Psoas muscle (tissue), 8 donors: Measurements from ENCODE around the gene XIRP2. TPM values are rescaled to one million over a fixed set of nuclear protein-coding genes. Genes with fewer than 3 reads are reported as not detected.

Experiments
- ATAC-seq, 4 donors: fragments of 200-7000 bp; cut with Tn5 transposase; one replicate each; pipeline ENCODE4 v1.9.1; 2020; ENCODE audit warnings: moderate library complexity in 3 of 4, mild to moderate bottlenecking in 2 of 4
- DNase-seq, 2 donors: peaks; one replicate each; pipeline ENCODE4 v3.0.0-alpha.2; 2020
- H3K27ac ChIP-seq: fragments of 200-600 bp; one replicate; pipeline ENCODE4 v1.8.0; 2022
- H3K27me3 ChIP-seq, 3 donors: fragments of 200-600 bp in 1 of 3; one replicate each; pipeline versions ENCODE4 v1.6.1 to v1.8.0; 2013 to 2022; ENCODE audit warnings: low read length in 2 of 3, mild to moderate bottlenecking in 2 of 3, moderate library complexity in 1 of 3; ENCODE audit not compliant: insufficient read depth in 3 of 3
- H3K36me3 ChIP-seq, 2 donors: fragments of 200-600 bp in 1 of 2; one replicate each; pipeline versions ENCODE4 v1.6.1 to v1.8.0; 2013 to 2022; ENCODE audit warnings: low read depth in 1 of 2, mild to moderate bottlenecking in 1 of 2, moderate library complexity in 1 of 2; ENCODE audit not compliant: insufficient read depth in 1 of 2
- H3K4me1 ChIP-seq: fragments of 200-600 bp; one replicate; pipeline ENCODE4 v1.8.0; 2022
- H3K4me3 ChIP-seq: fragments of 200-600 bp; one replicate; pipeline ENCODE4 v1.8.0; 2022; ENCODE audit warnings: mild to moderate bottlenecking
- H3K9me3 ChIP-seq: fragments of 200-600 bp; one replicate; pipeline ENCODE4 v1.8.0; 2022
- CTCF ChIP-seq: fragments of 200-600 bp; IDR thresholded peaks from one replicate; pipeline ENCODE4 v1.8.0; 2022; ENCODE audit warnings: antibody characterized with exemption
- WGBS, 3 donors: extraction: QIAGEN DNeasy Blood & Tissue Kit; methylation state at CpG; one replicate each; pipeline versions ENCODE4 v1.1.6 to v1.1.7; 2013; 5-methylcytosine and 5-hydroxymethylcytosine counted together
- intact Hi-C, 2 donors: fragments of 100-400 bp; cut with DNase I; formaldehyde crosslinking; loops; one replicate each; pipeline versions ENCODE4 v1.11.0 to v1.14.2; 2022
- polyA plus RNA-seq, 3 donors: library from polyadenylated mRNA; stranded (reverse); fragments of 200-250 nt; gene quantifications; one replicate each; pipeline ENCODE4 v1.2.3, GENCODE V29; 2013
- total RNA-seq, 4 donors: library from RNA; stranded (reverse); fragmentation: NEBNext Ultra II Directional in 2 of 4; extraction: Animal tissue kit (Norgen Biotek cat#: 25700) in 2 of 4; gene quantifications; one replicate each; pipeline versions ENCODE4 v1.2.1 to v1.2.4, GENCODE V29; 2021 to 2023
- donor health status: healthy with polysubstance abuse.
- donor health status: DM: no; HTN: no; CAD: no; lungs with moderate emphysema.
- donor health status: Bipolar disorder and iron deficiency.
- donor health status: healthy.
- donor health status: DM: yes; HTN: yes; CAD: no.
- donor health status: DM: no; HTN: no; CAD: no.
- donor health status: DM: no; HTN: no; CAD: no.
- donor health status: DM: yes; HTN: yes; CAD: no.

The XIRP2 gene
- total and polyA plus RNA-seq, 7 donors, result 355 to 8,701 (median 2,071) TPM

- H3K27me3 ChIP-seq, result no peaks in the 10 kb centered on the region
- no peaks in the 10 kb centered on the region for H3K9me3 ChIP-seq
- DNase-seq (no peak), ATAC-seq (no peak)
- no peaks in the 10 kb centered on the region for H3K4me1 ChIP-seq
- no peak overlapping the region for H3K27ac ChIP-seq
- intact Hi-C loops, result no loop called here
- no peak overlapping the region for H3K4me3 ChIP-seq
- no peak for TF ChIP-seq CTCF
- H3K36me3 ChIP-seq, result no peaks in the 10 kb centered on the region
Measured at GRCh38 chr2:167115541-167115940, 227.3 kb downstream of the XIRP2 start.

GRCh38 chr2:167122389-167122788, 234.1 kb downstream of the XIRP2 start:
- intact Hi-C loops, result no loop called here
- no peak for TF ChIP-seq CTCF
- DNase-seq, result no peak
- Histone ChIP-seq H3K9me3 (no peaks in the 10 kb centered on the region), H3K36me3 (no peaks in the 10 kb centered on the region), H3K27me3 (no peaks in the 10 kb centered on the region), H3K27ac (no peak overlapping the region), H3K4me3 (no peak overlapping the region), H3K4me1 (peaks cover 10% of the 10 kb centered on the region)
- ATAC-seq, result no peak
- WGBS, 3 donors, result 53 to 62% (median 57%) methylated on average over 2 of the region's 2 CpGs

GRCh38 chr2:167126165-167126564, 237.9 kb downstream of the XIRP2 start:
- ATAC-seq (no peak), DNase-seq (no peak)
- Histone ChIP-seq H3K36me3 (no peaks in the 10 kb centered on the region), H3K9me3 (no peaks in the 10 kb centered on the region), H3K4me3 (no peak overlapping the region), H3K27ac (no peak overlapping the region), H3K4me1 (peaks cover 10% of the 10 kb centered on the region), H3K27me3 (no peaks in the 10 kb centered on the region)
- no peak for TF ChIP-seq CTCF
- intact Hi-C loops, result no loop called here
- 75 to 86% (median 77%) methylated on average over 3 of the region's 3 CpGs for WGBS, 3 donors

- no peak for DNase-seq
- no peaks in the 10 kb centered on the region for H3K27me3 ChIP-seq
- H3K9me3 ChIP-seq, result no peaks in the 10 kb centered on the region
- WGBS, 3 donors, result 0 to 1% (median 0%) methylated on average over 1 of the region's 1 CpG
- H3K4me1 ChIP-seq, result peaks cover 10% of the 10 kb centered on the region
- ATAC-seq, result peak in 2 of 4 donors; percentile 51 to 70
- H3K27ac ChIP-seq, result no peak overlapping the region
- intact Hi-C loops, result no loop called here
- H3K4me3 ChIP-seq, result no peak overlapping the region
- no peaks in the 10 kb centered on the region for H3K36me3 ChIP-seq
- TF ChIP-seq CTCF, result peak; percentile 8
Measured at GRCh38 chr2:167127135-167127534, 238.9 kb downstream of the XIRP2 start.

- 93 to 94% (median 94%) methylated on average over 9 of the region's 9 CpGs for WGBS, 3 donors
- Histone ChIP-seq H3K4me3 (no peak overlapping the region), H3K4me1 (peaks cover 11% of the 10 kb centered on the region), H3K27me3 (no peaks in the 10 kb centered on the region), H3K36me3 (no peaks in the 10 kb centered on the region), H3K27ac (no peak overlapping the region), H3K9me3 (no peaks in the 10 kb centered on the region)
- no peak for ATAC-seq
- no peak for TF ChIP-seq CTCF
- no peak for DNase-seq
- intact Hi-C loops, result no loop called here
Measured at GRCh38 chr2:167128130-167128529, 239.8 kb downstream of the XIRP2 start.
